Upper lobe of left lung (tissue), 4 donors: ENCODE results near the gene TMEM116.
"Not testable (repeated sequence)": the region's sequence is repeated elsewhere in the genome, so short reads cannot be mapped to it uniquely, and the experiment has no call there.

Experiments used
- CTCF ChIP-seq, 6 experiments: fragments of 450-650 bp in 4 of 6; fragments of 200-600 bp in 2 of 6; sonication (generic) in 2 of 6; IDR thresholded peaks; one replicate each; pipeline ENCODE4 v1.5.1; 2016 to 2019; ENCODE audit warnings: antibody characterized with exemption in 6 of 6
- POLR2A ChIP-seq, 4 donors: fragments of 450-650 bp; IDR thresholded peaks; one replicate each; pipeline ENCODE4 v1.5.1; 2016 to 2017; ENCODE audit warnings: antibody characterized with exemption in 4 of 4, mild to moderate bottlenecking in 2 of 4
- POLR2AphosphoS5 ChIP-seq, 2 donors: sonication (generic); formaldehyde crosslinking; IDR thresholded peaks; one replicate each; pipeline ENCODE4 v1.5.1; 2017; ENCODE audit warnings: antibody characterized with exemption in 2 of 2

DNA sequence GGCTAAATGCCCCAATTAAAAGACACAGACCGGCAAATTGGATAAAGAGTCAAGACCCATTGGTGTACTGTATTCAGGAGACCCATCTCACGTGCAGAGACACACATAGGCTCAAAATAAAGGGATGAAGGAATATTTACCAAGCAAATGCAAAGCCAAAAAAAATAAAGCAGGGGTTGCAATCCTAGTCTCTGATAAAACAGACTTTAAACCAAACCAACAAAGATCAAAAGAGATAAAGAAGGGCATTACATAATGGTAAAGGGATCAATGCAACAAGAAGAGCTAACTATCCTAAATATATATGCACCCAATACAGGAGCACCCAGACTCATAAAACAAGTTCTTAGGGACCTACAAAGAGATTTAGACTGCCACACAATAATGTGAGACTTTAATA, 53.4 kb downstream of the TMEM116 start:
- not testable (repeated sequence) for TF ChIP-seq POLR2A, CTCF, POLR2AphosphoS5 (IDR thresholded peaks at IDR 0.05)
